Measurements from ENCODE around the gene THSD4.

Gene THSD4

GRCh38 chr15:71237456-71238188, 122.4 kb downstream of the THSD4 start:
- Histone ChIP-seq H3K9ac (ENCODE audit: low read length) (no peak overlapping the region), H3K4me3 (ENCODE audit: low read depth in 1 of 2, low read length in 2 of 2) (no peak overlapping the region), H3K36me3 (ENCODE audit: insufficient read depth, low read length) (no peaks in the 10 kb centered on the region), H3K9me3 (ENCODE audit: low read length) (no peaks in the 10 kb centered on the region), H3K27ac (ENCODE audit: low read depth, low read length) (no peak overlapping the region), H3K27me3 (ENCODE audit: control insufficient read depth in 1 of 2, insufficient read depth in 2 of 2, low read length in 2 of 2) (no peaks in the 10 kb centered on the region), H3K4me1 (ENCODE audit: insufficient read depth, low read length) (no peaks in the 10 kb centered on the region)

- H3K4me1 ChIP-seq (ENCODE audit: insufficient read depth, low read length), result no peaks in the 10 kb centered on the region
- H3K9me3 ChIP-seq (ENCODE audit: low read length), result no peaks in the 10 kb centered on the region
- H3K9ac ChIP-seq (ENCODE audit: low read length), result no peak overlapping the region
- no peak overlapping the region for H3K4me3 ChIP-seq (ENCODE audit: low read depth in 1 of 2, low read length in 2 of 2)
- no peaks in the 10 kb centered on the region for H3K36me3 ChIP-seq (ENCODE audit: insufficient read depth, low read length)
- H3K27ac ChIP-seq (ENCODE audit: low read depth, low read length), result no peak overlapping the region
- no peaks in the 10 kb centered on the region for H3K27me3 ChIP-seq (ENCODE audit: control insufficient read depth in 1 of 2, insufficient read depth in 2 of 2, low read length in 2 of 2)
Observed at GRCh38 chr15:71238926-71239325, 123.7 kb downstream of the THSD4 start.

- Histone ChIP-seq H3K36me3 (ENCODE audit: insufficient read depth, low read length) (no peaks in the 10 kb centered on the region), H3K9me3 (ENCODE audit: low read length) (no peaks in the 10 kb centered on the region), H3K4me3 (ENCODE audit: low read depth in 1 of 2, low read length in 2 of 2) (no peak overlapping the region), H3K9ac (ENCODE audit: low read length) (no peak overlapping the region), H3K27me3 (ENCODE audit: control insufficient read depth in 1 of 2, insufficient read depth in 2 of 2, low read length in 2 of 2) (no peaks in the 10 kb centered on the region), H3K27ac (ENCODE audit: low read depth, low read length) (no peak overlapping the region), H3K4me1 (ENCODE audit: insufficient read depth, low read length) (no peaks in the 10 kb centered on the region)
Observed at GRCh38 chr15:71239592-71240364, 124.5 kb downstream of the THSD4 start.

- H3K4me3 ChIP-seq (ENCODE audit: low read depth in 1 of 2, low read length in 2 of 2), result no peak overlapping the region
- no peak overlapping the region for H3K9ac ChIP-seq (ENCODE audit: low read length)
- H3K4me1 ChIP-seq (ENCODE audit: insufficient read depth, low read length), result no peaks in the 10 kb centered on the region
- no peak overlapping the region for H3K27ac ChIP-seq (ENCODE audit: low read depth, low read length)
- no peaks in the 10 kb centered on the region for H3K9me3 ChIP-seq (ENCODE audit: low read length)
- no peaks in the 10 kb centered on the region for H3K36me3 ChIP-seq (ENCODE audit: insufficient read depth, low read length)
- H3K27me3 ChIP-seq (ENCODE audit: control insufficient read depth in 1 of 2, insufficient read depth in 2 of 2, low read length in 2 of 2), result no peaks in the 10 kb centered on the region
Observed at GRCh38 chr15:71242292-71242691, 127.0 kb downstream of the THSD4 start.

- no peak overlapping the region for H3K27ac ChIP-seq (ENCODE audit: low read depth, low read length)
- H3K9me3 ChIP-seq (ENCODE audit: low read length), result no peaks in the 10 kb centered on the region
- H3K27me3 ChIP-seq (ENCODE audit: control insufficient read depth in 1 of 2, insufficient read depth in 2 of 2, low read length in 2 of 2), result no peaks in the 10 kb centered on the region
- no peak overlapping the region for H3K4me3 ChIP-seq (ENCODE audit: low read depth in 1 of 2, low read length in 2 of 2)
- no peaks in the 10 kb centered on the region for H3K4me1 ChIP-seq (ENCODE audit: insufficient read depth, low read length)
- H3K9ac ChIP-seq (ENCODE audit: low read length), result no peak overlapping the region
- no peaks in the 10 kb centered on the region for H3K36me3 ChIP-seq (ENCODE audit: insufficient read depth, low read length)
Observed at GRCh38 chr15:71244250-71244649, 129.0 kb downstream of the THSD4 start.

DNA sequence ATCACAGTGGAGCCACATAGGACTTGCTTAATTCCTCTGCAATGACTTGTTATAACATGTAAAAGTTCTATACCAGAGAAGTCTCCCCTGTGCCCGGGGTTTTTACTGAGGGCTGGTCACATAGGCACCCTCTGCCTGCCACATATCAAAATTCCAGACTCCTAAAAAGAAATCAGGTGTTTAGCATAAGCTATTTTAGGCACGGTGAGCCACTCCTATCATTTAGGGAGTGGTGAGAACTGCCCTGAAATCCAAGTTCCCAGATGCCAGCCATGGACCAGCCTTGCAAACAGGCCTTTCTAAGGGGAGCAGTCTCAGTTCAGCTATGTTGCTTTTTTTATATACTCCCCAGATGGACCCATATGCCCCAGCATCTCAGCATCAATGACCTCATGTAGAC, 130.3 kb downstream of the THSD4 start:
- Histone ChIP-seq H3K27me3 (ENCODE audit: control insufficient read depth in 1 of 2, insufficient read depth in 2 of 2, low read length in 2 of 2) (no peaks in the 10 kb centered on the region), H3K4me3 (ENCODE audit: low read depth in 1 of 2, low read length in 2 of 2) (no peak overlapping the region), H3K4me1 (ENCODE audit: insufficient read depth, low read length) (no peaks in the 10 kb centered on the region), H3K9ac (ENCODE audit: low read length) (no peak overlapping the region), H3K36me3 (ENCODE audit: insufficient read depth, low read length) (no peaks in the 10 kb centered on the region), H3K9me3 (ENCODE audit: low read length) (no peaks in the 10 kb centered on the region), H3K27ac (ENCODE audit: low read depth, low read length) (no peak overlapping the region)

DNA sequence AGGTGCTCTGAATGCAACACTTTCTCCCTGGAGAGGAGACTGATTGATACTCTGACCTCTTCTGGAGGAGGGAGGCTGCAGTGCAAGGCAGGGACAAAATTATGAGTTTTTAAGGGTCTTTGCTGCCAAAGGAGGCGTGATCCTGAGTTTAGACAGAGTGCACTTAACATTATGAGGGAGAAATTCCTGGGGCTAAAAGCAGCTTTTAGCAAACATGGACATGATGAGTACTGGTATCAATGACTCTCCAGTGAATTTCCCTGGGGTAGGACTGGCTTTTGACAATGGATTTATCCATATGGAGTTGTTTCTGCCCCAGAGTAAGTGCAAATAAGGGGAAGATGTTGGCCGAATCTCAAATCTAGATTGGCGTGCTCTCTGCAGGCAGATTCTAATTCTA, 133.1 kb downstream of the THSD4 start:
- no peak overlapping the region for H3K4me3 ChIP-seq (ENCODE audit: low read depth in 1 of 2, low read length in 2 of 2)
- H3K36me3 ChIP-seq (ENCODE audit: insufficient read depth, low read length), result no peaks in the 10 kb centered on the region
- no peaks in the 10 kb centered on the region for H3K27me3 ChIP-seq (ENCODE audit: control insufficient read depth in 1 of 2, insufficient read depth in 2 of 2, low read length in 2 of 2)
- no peaks in the 10 kb centered on the region for H3K9me3 ChIP-seq (ENCODE audit: low read length)
- no peak overlapping the region for H3K9ac ChIP-seq (ENCODE audit: low read length)
- no peaks in the 10 kb centered on the region for H3K4me1 ChIP-seq (ENCODE audit: insufficient read depth, low read length)
- no peak overlapping the region for H3K27ac ChIP-seq (ENCODE audit: low read depth, low read length)

GRCh38 chr15:71249986-71250385, 134.7 kb downstream of the THSD4 start:
- no peaks in the 10 kb centered on the region for H3K9me3 ChIP-seq (ENCODE audit: low read length)
- no peak overlapping the region for H3K4me3 ChIP-seq (ENCODE audit: low read depth in 1 of 2, low read length in 2 of 2)
- H3K9ac ChIP-seq (ENCODE audit: low read length), result no peak overlapping the region
- no peak overlapping the region for H3K27ac ChIP-seq (ENCODE audit: low read depth, low read length)
- H3K4me1 ChIP-seq (ENCODE audit: insufficient read depth, low read length), result no peaks in the 10 kb centered on the region
- H3K27me3 ChIP-seq (ENCODE audit: control insufficient read depth in 1 of 2, insufficient read depth in 2 of 2, low read length in 2 of 2), result no peaks in the 10 kb centered on the region
- no peaks in the 10 kb centered on the region for H3K36me3 ChIP-seq (ENCODE audit: insufficient read depth, low read length)

GRCh38 chr15:71250936-71251583, 135.8 kb downstream of the THSD4 start:
- H3K27ac ChIP-seq (ENCODE audit: low read depth, low read length), result no peak overlapping the region

DNA sequence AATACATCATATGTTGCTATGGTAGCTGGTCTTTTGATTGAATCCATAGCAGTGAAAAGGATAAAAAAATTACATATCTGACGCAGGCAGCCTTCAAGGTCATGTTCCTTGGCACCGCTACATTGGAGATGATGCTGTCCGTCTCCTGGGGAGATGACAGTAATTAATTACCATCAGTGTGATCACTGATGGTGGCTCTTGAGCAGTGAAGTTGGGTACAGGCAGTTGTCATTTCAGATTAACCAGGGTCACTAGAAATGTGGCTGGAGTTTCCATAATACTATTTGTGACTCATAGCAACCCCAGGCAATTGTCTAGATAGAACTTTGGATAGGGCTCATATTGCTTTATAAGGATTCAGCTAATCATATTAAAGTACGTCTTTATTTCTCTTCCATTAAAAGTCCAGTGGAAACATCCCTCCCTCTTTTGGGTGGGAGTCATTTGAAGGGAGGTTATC, 136.3 kb downstream of the THSD4 start:
- Histone ChIP-seq H3K9ac (ENCODE audit: low read length) (no peak overlapping the region), H3K27ac (ENCODE audit: low read depth, low read length) (no peak overlapping the region)

More at GRCh38 chr15:71250936-71251583, 135.8 kb downstream of the THSD4 start:
- H3K27me3 ChIP-seq (ENCODE audit: control insufficient read depth in 1 of 2, insufficient read depth in 2 of 2, low read length in 2 of 2), result no peaks in the 10 kb centered on the region
- no peak overlapping the region for H3K9ac ChIP-seq (ENCODE audit: low read length)
- no peaks in the 10 kb centered on the region for H3K4me1 ChIP-seq (ENCODE audit: insufficient read depth, low read length)
- no peaks in the 10 kb centered on the region for H3K9me3 ChIP-seq (ENCODE audit: low read length)
- no peak overlapping the region for H3K4me3 ChIP-seq (ENCODE audit: low read depth in 1 of 2, low read length in 2 of 2)
- no peaks in the 10 kb centered on the region for H3K36me3 ChIP-seq (ENCODE audit: insufficient read depth, low read length)

DNA sequence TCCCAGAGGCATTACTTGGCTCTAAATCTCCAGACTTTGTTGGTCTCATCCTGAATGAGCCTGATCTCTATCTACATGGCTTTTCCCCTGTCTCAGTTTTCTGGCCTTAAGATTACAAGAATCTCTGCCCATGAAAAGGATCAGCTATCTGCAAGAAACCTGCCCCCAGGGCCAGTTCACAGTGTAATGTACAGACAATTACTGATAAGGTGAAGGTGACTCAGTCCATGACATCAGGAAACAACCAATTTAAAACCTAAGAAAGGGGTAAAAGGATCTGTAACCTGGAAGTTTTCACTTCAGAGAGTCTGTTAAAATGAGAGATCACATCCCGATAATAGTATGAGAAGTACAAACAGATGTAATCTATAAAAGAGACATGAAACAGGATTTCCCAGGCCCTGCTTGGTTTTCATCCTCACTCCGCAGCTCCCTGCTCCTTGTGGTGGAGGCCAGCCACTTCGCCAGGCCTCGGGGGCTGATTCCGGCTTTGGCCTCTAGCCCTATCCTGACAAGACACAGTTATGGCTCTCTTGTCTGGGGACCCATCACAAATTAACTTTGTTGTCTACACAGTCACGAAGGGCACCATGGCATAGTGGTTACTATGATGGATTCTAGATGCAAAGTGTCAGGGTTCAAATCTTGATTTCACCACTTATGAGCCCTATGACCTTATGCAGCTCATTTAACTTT, 136.9 kb downstream of the THSD4 start:
- Histone ChIP-seq H3K9me3 (ENCODE audit: low read length) (no peaks in the 10 kb centered on the region), H3K9ac (ENCODE audit: low read length) (no peak overlapping the region), H3K36me3 (ENCODE audit: insufficient read depth, low read length) (no peaks in the 10 kb centered on the region), H3K4me3 (ENCODE audit: low read depth in 1 of 2, low read length in 2 of 2) (no peak overlapping the region), H3K27ac (ENCODE audit: low read depth, low read length) (no peak overlapping the region), H3K27me3 (ENCODE audit: control insufficient read depth in 1 of 2, insufficient read depth in 2 of 2, low read length in 2 of 2) (no peaks in the 10 kb centered on the region), H3K4me1 (ENCODE audit: insufficient read depth, low read length) (no peaks in the 10 kb centered on the region)

More for the DNA sequence above, 136.3 kb downstream of the THSD4 start:
- Histone ChIP-seq H3K9me3 (ENCODE audit: low read length) (no peaks in the 10 kb centered on the region), H3K4me1 (ENCODE audit: insufficient read depth, low read length) (no peaks in the 10 kb centered on the region), H3K36me3 (ENCODE audit: insufficient read depth, low read length) (no peaks in the 10 kb centered on the region), H3K4me3 (ENCODE audit: low read depth in 1 of 2, low read length in 2 of 2) (no peak overlapping the region), H3K27me3 (ENCODE audit: control insufficient read depth in 1 of 2, insufficient read depth in 2 of 2, low read length in 2 of 2) (no peaks in the 10 kb centered on the region)

Measured in muscle layer of colon (tissue), 2 donors.